ENCODE measurements around the gene LCN6. TPM values are rescaled to one million over a fixed set of nuclear protein-coding genes. Genes with fewer than 3 reads are reported as not detected.
"Not testable (repeated sequence)": the region's sequence is repeated elsewhere in the genome, so short reads cannot be mapped to it uniquely, and the experiment has no call there.

LCN6 gene
- total and polyA plus RNA-seq, 2 of the 13 experiments (the other 11 are each of a cell fraction or from before 2014, with no cell fraction given) = not detected

DNA sequence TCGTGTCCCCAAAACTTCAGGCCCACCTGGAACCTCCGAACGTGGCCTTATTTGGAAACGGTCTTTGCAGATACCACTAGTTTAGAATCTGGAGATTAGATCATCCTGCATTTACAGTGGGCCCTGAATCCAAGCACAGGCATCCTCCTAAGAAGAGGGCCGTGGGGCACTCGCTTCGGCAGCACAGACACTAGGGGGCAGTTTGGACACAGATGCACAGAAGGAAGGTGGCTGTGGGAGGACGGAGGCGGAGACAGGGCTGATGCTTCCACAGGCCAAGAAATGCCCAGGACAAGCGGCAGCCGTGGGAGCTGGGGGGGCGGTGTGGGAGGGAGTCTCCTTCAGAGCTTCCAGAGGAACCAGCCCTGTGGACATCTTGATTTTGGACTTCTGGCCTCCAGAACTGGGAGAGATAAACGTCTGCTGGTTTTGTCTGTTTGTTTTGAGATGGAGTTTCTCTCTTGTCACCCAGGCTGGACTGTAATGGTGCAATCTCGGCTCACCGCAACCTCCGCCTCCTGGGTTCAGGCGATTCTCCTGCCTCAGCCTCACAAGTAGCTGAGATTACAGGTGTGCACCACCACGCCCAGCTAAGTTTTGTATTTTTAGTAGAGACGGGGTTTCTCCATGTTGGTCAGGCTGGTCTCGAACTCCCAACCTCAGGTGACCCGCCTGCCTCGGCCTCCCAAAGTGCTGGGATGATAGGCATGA lies 12.7 kb upstream of the LCN6 start:
- H3K79me2 ChIP-seq (ENCODE audit: insufficient read depth, low read length); POLR2A ChIA-PET; H3K9ac ChIP-seq (ENCODE audit: insufficient read depth, low read depth, low read length); in situ Hi-C loops (cut with HindIII; ENCODE audit: extremely low pct_ligation_motif_present, low pct_unique_long_range_greater_than_20kb); H3K36me3 ChIP-seq (replicated peaks in 1 of 2; ENCODE audit: control insufficient read depth in 1 of 2, insufficient read depth in 2 of 2, low read length in 2 of 2); H3K27ac ChIP-seq (ENCODE audit: extremely low read length, insufficient read depth, low read length); intact Hi-C loops (cut with micrococcal nuclease; ENCODE audit: unreplicated experiment); BruUV-seq (replicated peaks); H2AFZ ChIP-seq (ENCODE audit: low read length); H4K20me1 ChIP-seq (ENCODE audit: insufficient read depth, low read length); H3K9me3 ChIP-seq (ENCODE audit: low read length); TF ChIP-seq NR2F6 (IDR thresholded peaks at IDR 0.05): not testable (repeated sequence)
- FAIRE-seq (peak; percentile 49), DNase-seq (ENCODE audit: low spot score) (peak; percentile 39), ATAC-seq (peak; percentile 55)
- Histone ChIP-seq H3K4me1 (ENCODE audit: insufficient read depth, low read length) (peaks cover 56% of the 10 kb centered on the region), H3K4me3 (replicated peaks in 1 of 3; ENCODE audit: insufficient read depth in 1 of 3, low read depth in 2 of 3, low read length in 3 of 3) (peak overlapping the region in 1 of 3 experiments; percentile 47; a peak in 1 of 6 replicates), H3K4me2 (ENCODE audit: low read depth, low read length) (peak overlapping the region; percentile 56), H3K27me3 (ENCODE audit: control insufficient read depth in 1 of 2, insufficient read depth in 2 of 2, low read length in 2 of 2) (peaks cover 5 to 24% of the 10 kb centered on the region in 2 experiments; a peak in 3 of 5 replicates)
- CTCF ChIA-PET (ENCODE audit: low intra/inter-chr PET ratio, low total read pairs) = interaction anchor here (1.2 kb wide), 1 partner anchor 23 kb away, joined by 3 read pairs; no protein-coding TSS in a partner anchor
- WGBS (ENCODE audit: low lambda C conversion rate) = 34% methylated on average over 20 of the region's 22 CpGs
- peak; percentile 28; the same call in 1 of the 2 replicates for TF ChIP-seq SAP130 (CRISPR knock-in tag; IDR thresholded peaks at IDR 0.05; ENCODE audit: low read depth)
- TF ChIP-seq ZNF670 (CRISPR knock-in tag; IDR thresholded peaks at IDR 0.05; ENCODE audit: borderline replicate concordance) = 0 out of 2 replicates have a peak, but pooled peaks have one; percentile 31
- 0 out of 2 replicates have a peak, but pooled peaks have one; percentile 8 for TF ChIP-seq PHF8 (CRISPR knock-in tag; IDR thresholded peaks at IDR 0.05)
- TF ChIP-seq, protein P1, sequence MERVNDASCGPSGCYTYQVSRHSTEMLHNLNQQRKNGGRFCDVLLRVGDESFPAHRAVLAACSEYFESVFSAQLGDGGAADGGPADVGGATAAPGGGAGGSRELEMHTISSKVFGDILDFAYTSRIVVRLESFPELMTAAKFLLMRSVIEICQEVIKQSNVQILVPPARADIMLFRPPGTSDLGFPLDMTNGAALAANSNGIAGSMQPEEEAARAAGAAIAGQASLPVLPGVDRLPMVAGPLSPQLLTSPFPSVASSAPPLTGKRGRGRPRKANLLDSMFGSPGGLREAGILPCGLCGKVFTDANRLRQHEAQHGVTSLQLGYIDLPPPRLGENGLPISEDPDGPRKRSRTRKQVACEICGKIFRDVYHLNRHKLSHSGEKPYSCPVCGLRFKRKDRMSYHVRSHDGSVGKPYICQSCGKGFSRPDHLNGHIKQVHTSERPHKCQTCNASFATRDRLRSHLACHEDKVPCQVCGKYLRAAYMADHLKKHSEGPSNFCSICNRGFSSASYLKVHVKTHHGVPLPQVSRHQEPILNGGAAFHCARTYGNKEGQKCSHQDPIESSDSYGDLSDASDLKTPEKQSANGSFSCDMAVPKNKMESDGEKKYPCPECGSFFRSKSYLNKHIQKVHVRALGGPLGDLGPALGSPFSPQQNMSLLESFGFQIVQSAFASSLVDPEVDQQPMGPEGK (CRISPR knock-in tag; IDR thresholded peaks at IDR 0.05) = peak; percentile 33; the same call in 1 of the 2 replicates
- 0 out of 2 replicates have a peak, but pooled peaks have one; percentile 36 for TF ChIP-seq GATAD2A (CRISPR knock-in tag; IDR thresholded peaks at IDR 0.05)
- TF ChIP-seq, protein P2, sequence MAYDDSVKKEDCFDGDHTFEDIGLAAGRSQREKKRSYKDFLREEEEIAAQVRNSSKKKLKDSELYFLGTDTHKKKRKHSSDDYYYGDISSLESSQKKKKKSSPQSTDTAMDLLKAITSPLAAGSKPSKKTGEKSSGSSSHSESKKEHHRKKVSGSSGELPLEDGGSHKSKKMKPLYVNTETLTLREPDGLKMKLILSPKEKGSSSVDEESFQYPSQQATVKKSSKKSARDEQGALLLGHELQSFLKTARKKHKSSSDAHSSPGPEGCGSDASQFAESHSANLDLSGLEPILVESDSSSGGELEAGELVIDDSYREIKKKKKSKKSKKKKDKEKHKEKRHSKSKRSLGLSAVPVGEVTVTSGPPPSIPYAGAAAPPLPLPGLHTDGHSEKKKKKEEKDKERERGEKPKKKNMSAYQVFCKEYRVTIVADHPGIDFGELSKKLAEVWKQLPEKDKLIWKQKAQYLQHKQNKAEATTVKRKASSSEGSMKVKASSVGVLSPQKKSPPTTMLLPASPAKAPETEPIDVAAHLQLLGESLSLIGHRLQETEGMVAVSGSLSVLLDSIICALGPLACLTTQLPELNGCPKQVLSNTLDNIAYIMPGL (CRISPR knock-in tag; IDR thresholded peaks at IDR 0.05; ENCODE audit: borderline replicate concordance in 1 of 2, low read depth in 1 of 2) = peak; percentile 59 to 70; a peak in 2 of 4 replicates
- peak; percentile 81 for TF ChIP-seq XRCC5 (optimal IDR thresholded peaks at IDR 0.05; ENCODE audit: low read length)
- 0 out of 2 replicates have a peak, but pooled peaks have one; percentile 9 for TF ChIP-seq ZNF441 (CRISPR knock-in tag; IDR thresholded peaks at IDR 0.05; ENCODE audit: borderline replicate concordance)
- TF ChIP-seq SALL1 (CRISPR knock-in tag; IDR thresholded peaks at IDR 0.05) = peak; percentile 41; the same call in 1 of the 2 replicates
- TF ChIP-seq ADNP (CRISPR knock-in tag; IDR thresholded peaks at IDR 0.05) = 0 out of 2 replicates have a peak, but pooled peaks have one; percentile 17
- TF ChIP-seq NR2F6 (CRISPR knock-in tag; IDR thresholded peaks at IDR 0.05) = peak; percentile 17; the same call in 1 of the 2 replicates
- TF ChIP-seq, protein P3, sequence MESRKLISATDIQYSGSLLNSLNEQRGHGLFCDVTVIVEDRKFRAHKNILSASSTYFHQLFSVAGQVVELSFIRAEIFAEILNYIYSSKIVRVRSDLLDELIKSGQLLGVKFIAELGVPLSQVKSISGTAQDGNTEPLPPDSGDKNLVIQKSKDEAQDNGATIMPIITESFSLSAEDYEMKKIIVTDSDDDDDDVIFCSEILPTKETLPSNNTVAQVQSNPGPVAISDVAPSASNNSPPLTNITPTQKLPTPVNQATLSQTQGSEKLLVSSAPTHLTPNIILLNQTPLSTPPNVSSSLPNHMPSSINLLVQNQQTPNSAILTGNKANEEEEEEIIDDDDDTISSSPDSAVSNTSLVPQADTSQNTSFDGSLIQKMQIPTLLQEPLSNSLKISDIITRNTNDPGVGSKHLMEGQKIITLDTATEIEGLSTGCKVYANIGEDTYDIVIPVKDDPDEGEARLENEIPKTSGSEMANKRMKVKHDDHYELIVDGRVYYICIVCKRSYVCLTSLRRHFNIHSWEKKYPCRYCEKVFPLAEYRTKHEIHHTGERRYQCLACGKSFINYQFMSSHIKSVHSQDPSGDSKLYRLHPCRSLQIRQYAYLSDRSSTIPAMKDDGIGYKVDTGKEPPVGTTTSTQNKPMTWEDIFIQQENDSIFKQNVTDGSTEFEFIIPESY (CRISPR knock-in tag; IDR thresholded peaks at IDR 0.05) = 0 out of 2 replicates have a peak, but pooled peaks have one; percentile 9
- peak; percentile 76 for TF ChIP-seq ZNF263 (CRISPR knock-in tag; IDR thresholded peaks at IDR 0.05)
- TF ChIP-seq ZFX (CRISPR knock-in tag; IDR thresholded peaks at IDR 0.05; ENCODE audit: low read depth) = peak; percentile 60; the same call in 1 of the 2 replicates
- TF ChIP-seq, protein P4, sequence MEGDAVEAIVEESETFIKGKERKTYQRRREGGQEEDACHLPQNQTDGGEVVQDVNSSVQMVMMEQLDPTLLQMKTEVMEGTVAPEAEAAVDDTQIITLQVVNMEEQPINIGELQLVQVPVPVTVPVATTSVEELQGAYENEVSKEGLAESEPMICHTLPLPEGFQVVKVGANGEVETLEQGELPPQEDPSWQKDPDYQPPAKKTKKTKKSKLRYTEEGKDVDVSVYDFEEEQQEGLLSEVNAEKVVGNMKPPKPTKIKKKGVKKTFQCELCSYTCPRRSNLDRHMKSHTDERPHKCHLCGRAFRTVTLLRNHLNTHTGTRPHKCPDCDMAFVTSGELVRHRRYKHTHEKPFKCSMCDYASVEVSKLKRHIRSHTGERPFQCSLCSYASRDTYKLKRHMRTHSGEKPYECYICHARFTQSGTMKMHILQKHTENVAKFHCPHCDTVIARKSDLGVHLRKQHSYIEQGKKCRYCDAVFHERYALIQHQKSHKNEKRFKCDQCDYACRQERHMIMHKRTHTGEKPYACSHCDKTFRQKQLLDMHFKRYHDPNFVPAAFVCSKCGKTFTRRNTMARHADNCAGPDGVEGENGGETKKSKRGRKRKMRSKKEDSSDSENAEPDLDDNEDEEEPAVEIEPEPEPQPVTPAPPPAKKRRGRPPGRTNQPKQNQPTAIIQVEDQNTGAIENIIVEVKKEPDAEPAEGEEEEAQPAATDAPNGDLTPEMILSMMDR (CRISPR knock-in tag; IDR thresholded peaks at IDR 0.05) = peak; percentile 80
